MCF 10A (cell line): ENCODE results near the gene ROBO3. TPM values are rescaled to one million over a fixed set of nuclear protein-coding genes. Genes with fewer than 3 reads are reported as not detected.
A peak's percentile ranks its signal among the peaks of the same experiment; 100 is the strongest.

Source experiments
- BruUV-seq: library from RNA; stranded (reverse); fragments of 400-500 nt; replicated peaks from 2 replicates; lab custom pipeline; 2021; lab: Mats Ljungman, UMichigan
- CTCF ChIA-PET: fragments of 300-600 bp; sonication (Branson Sonifier 250); formaldehyde crosslinking; extraction: SDS; loops from one replicate; lab custom pipeline; 2021; ENCODE audit warnings: antibody characterized with exemption, inconsistent platforms; lab: Yijun Ruan, JAX
- POLR2A ChIA-PET: fragments of 300-600, 350-650 bp; sonication (Branson Sonifier 250); formaldehyde crosslinking; extraction: SDS; loops from one replicate; lab custom pipeline; 2020; ENCODE audit warnings: antibody characterized with exemption, inconsistent platforms; lab: Yijun Ruan, JAX
- DNase-seq: peaks from one replicate; pipeline ENCODE4 v3.0.0-alpha.2; 2018; ENCODE audit not compliant: unreplicated experiment
- H3K27ac Mint-ChIP-seq: one replicate; pipeline ENCODE4 v1.8.0; 2022; ENCODE audit warnings: mild to moderate bottlenecking, low read depth, mixed read lengths; ENCODE audit not compliant: unreplicated experiment
- H3K27me3 Mint-ChIP-seq: one replicate; pipeline ENCODE4 v1.8.0; 2022; ENCODE audit warnings: mixed read lengths; ENCODE audit not compliant: insufficient read depth, unreplicated experiment
- H3K36me3 Mint-ChIP-seq: one replicate; pipeline ENCODE4 v1.8.0; 2022; ENCODE audit warnings: mild to moderate bottlenecking, moderate library complexity, mixed read lengths; ENCODE audit not compliant: insufficient read depth, unreplicated experiment
- H3K4me1 Mint-ChIP-seq: one replicate; pipeline ENCODE4 v1.8.0; 2022; ENCODE audit warnings: mixed read lengths; ENCODE audit not compliant: insufficient read depth, unreplicated experiment
- H3K4me3 Mint-ChIP-seq: one replicate; pipeline ENCODE4 v1.8.0; 2022; ENCODE audit warnings: mild to moderate bottlenecking, moderate library complexity, mixed read lengths; ENCODE audit not compliant: unreplicated experiment
- H3K9me3 Mint-ChIP-seq: one replicate; pipeline ENCODE4 v1.8.0; 2022; ENCODE audit warnings: mixed read lengths; ENCODE audit not compliant: unreplicated experiment
- intact Hi-C: fragments of 100-400 bp; cut with micrococcal nuclease; formaldehyde crosslinking; loops from 2 replicates; pipeline ENCODE4 v1.14.1; 2022
- total RNA-seq: library from RNA; stranded (reverse); gene quantifications from 2 replicates; pipeline ENCODE4 v1.2.3, GENCODE V29; 2022
- TF ChIP-seq, protein P1 (sequence below): fragments of 200-600 bp; IDR thresholded peaks from one replicate; pipeline ENCODE4 v1.8.0; 2022; ENCODE audit warnings: antibody characterized with exemption, mild to moderate bottlenecking; ENCODE audit not compliant: unreplicated experiment

Gene ROBO3
- total RNA-seq, 1 experiment from 2014 or later = 117 TPM

GRCh38 chr11:124915541-124916369 is 50.5 kb downstream of the ROBO3 start:
- CTCF ChIA-PET = interaction anchor here (0.5 kb wide), 1 partner anchor 435 kb away, joined by 3 read pairs; no protein-coding TSS in a partner anchor
- Mint-ChIP-seq H3K4me1 (no peaks in the 10 kb centered on the region), H3K4me3 (no peak overlapping the region), H3K36me3 (no peaks in the 10 kb centered on the region), H3K9me3 (peaks cover 8% of the 10 kb centered on the region), H3K27ac (no peak overlapping the region), H3K27me3 (no peaks in the 10 kb centered on the region)
- POLR2A ChIA-PET = interaction anchor here (1.0 kb wide), 1 partner anchor 10 kb away, joined by 3 read pairs; no protein-coding TSS in a partner anchor
- no TSS peak for BruUV-seq
- DNase-seq = no peak
- intact Hi-C loops = no loop called here
- TF ChIP-seq, protein P1, sequence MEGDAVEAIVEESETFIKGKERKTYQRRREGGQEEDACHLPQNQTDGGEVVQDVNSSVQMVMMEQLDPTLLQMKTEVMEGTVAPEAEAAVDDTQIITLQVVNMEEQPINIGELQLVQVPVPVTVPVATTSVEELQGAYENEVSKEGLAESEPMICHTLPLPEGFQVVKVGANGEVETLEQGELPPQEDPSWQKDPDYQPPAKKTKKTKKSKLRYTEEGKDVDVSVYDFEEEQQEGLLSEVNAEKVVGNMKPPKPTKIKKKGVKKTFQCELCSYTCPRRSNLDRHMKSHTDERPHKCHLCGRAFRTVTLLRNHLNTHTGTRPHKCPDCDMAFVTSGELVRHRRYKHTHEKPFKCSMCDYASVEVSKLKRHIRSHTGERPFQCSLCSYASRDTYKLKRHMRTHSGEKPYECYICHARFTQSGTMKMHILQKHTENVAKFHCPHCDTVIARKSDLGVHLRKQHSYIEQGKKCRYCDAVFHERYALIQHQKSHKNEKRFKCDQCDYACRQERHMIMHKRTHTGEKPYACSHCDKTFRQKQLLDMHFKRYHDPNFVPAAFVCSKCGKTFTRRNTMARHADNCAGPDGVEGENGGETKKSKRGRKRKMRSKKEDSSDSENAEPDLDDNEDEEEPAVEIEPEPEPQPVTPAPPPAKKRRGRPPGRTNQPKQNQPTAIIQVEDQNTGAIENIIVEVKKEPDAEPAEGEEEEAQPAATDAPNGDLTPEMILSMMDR = no peak

GRCh38 chr11:124916370-124916710 is 51.1 kb downstream of the ROBO3 start:
- no peaks in the 10 kb centered on the region for H3K36me3 Mint-ChIP-seq
- CTCF ChIA-PET = interaction anchor here (0.5 kb wide), 1 partner anchor 435 kb away, joined by 3 read pairs; no protein-coding TSS in a partner anchor
- intact Hi-C loops = no loop called here
- H3K9me3 Mint-ChIP-seq = peaks cover 8% of the 10 kb centered on the region
- DNase-seq = no peak
- H3K27me3 Mint-ChIP-seq = no peaks in the 10 kb centered on the region
- no peak overlapping the region for H3K4me3 Mint-ChIP-seq
- TF ChIP-seq, protein P1 = no peak
- H3K4me1 Mint-ChIP-seq = no peaks in the 10 kb centered on the region
- POLR2A ChIA-PET = interaction anchor here (1.0 kb wide), 1 partner anchor 11 kb away, joined by 3 read pairs; no protein-coding TSS in a partner anchor
- no TSS peak for BruUV-seq
- no peak overlapping the region for H3K27ac Mint-ChIP-seq

- CTCF ChIA-PET = interaction anchor here (0.6 kb wide), 1 partner anchor 17 kb away, joined by 3 read pairs; no protein-coding TSS in a partner anchor
- Mint-ChIP-seq H3K27me3 (no peaks in the 10 kb centered on the region), H3K27ac (no peak overlapping the region), H3K9me3 (peaks cover 3% of the 10 kb centered on the region), H3K4me3 (no peak overlapping the region), H3K36me3 (no peaks in the 10 kb centered on the region), H3K4me1 (no peaks in the 10 kb centered on the region)
- DNase-seq = peak; percentile 11
- intact Hi-C loops = no loop called here
- TF ChIP-seq, protein P1 = no peak
- POLR2A ChIA-PET = no interaction called here
- BruUV-seq = no TSS peak
Observed at GRCh38 chr11:124917115-124917637, 51.9 kb downstream of the ROBO3 start.

- no peaks in the 10 kb centered on the region for H3K36me3 Mint-ChIP-seq
- intact Hi-C loops = no loop called here
- no peak within 1 kb of the TSS for H3K4me3 Mint-ChIP-seq
- TF ChIP-seq, protein P1 = no peak
- no peak within 1 kb of the TSS for H3K27ac Mint-ChIP-seq
- DNase-seq = no peak
- BruUV-seq = no TSS peak
- ChIA-PET CTCF (interaction anchor here (0.6 kb wide), 1 partner anchor 27 kb away, joined by 4 read pairs; no protein-coding TSS in a partner anchor), POLR2A (interaction anchor here (1.1 kb wide), 1 partner anchor 21 kb away, joined by 3 read pairs; no protein-coding TSS in a partner anchor)
- no peaks in the 10 kb centered on the region for H3K4me1 Mint-ChIP-seq
- H3K27me3 Mint-ChIP-seq = no peaks in the 10 kb centered on the region
- no peaks in the 10 kb centered on the region for H3K9me3 Mint-ChIP-seq
Observed at GRCh38 chr11:124918950-124919349, 53.7 kb downstream of the ROBO3 start, which contains the start of gene HEPN1. Gene HEPN1 (plus strand): TSS chr11:124919250.
